B cell (primary cell): ENCODE data around the gene CRAT.

Source experiments
- EZH2 ChIP-seq: IDR thresholded peaks from 2 replicates; pipeline ENCODE4 v1.6.1; 2012; ENCODE audit warnings: borderline replicate concordance, low read depth, mild to moderate bottlenecking, moderate library complexity, low read length; ENCODE audit not compliant: insufficient read depth, poor library complexity, severe bottlenecking
- TF ChIP-seq, protein P1 (sequence below): fragments of 200-600 bp; IDR thresholded peaks from one replicate; pipeline ENCODE4 v1.8.0; 2022; ENCODE audit warnings: antibody characterized with exemption, mild to moderate bottlenecking

DNA sequence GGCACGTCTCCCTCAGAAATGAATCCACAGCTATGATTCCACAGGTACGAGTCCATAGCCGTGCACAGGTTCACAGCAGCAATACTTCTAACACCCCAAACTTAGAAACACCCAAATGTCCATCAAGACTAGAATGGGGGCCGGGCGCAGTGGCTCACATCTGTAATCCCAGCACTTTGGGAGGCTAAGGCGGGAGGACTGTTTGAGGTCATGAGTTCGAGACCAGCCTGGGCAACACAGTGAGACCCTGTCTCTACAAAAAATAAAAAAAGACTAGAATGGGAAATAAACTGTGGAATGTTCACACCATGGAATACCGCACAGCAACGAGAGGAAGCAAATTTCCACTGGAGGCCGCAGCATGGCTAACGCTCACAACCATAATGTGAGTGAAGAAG is 34.0 kb downstream of the CRAT start:
- TF ChIP-seq, protein P1, sequence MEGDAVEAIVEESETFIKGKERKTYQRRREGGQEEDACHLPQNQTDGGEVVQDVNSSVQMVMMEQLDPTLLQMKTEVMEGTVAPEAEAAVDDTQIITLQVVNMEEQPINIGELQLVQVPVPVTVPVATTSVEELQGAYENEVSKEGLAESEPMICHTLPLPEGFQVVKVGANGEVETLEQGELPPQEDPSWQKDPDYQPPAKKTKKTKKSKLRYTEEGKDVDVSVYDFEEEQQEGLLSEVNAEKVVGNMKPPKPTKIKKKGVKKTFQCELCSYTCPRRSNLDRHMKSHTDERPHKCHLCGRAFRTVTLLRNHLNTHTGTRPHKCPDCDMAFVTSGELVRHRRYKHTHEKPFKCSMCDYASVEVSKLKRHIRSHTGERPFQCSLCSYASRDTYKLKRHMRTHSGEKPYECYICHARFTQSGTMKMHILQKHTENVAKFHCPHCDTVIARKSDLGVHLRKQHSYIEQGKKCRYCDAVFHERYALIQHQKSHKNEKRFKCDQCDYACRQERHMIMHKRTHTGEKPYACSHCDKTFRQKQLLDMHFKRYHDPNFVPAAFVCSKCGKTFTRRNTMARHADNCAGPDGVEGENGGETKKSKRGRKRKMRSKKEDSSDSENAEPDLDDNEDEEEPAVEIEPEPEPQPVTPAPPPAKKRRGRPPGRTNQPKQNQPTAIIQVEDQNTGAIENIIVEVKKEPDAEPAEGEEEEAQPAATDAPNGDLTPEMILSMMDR = no peak
- TF ChIP-seq EZH2 = no peak
